KOPT-K1 (cell line): Measurements from ENCODE around the gene STX1B.

Experiments used
- H3K27ac ChIP-seq: fragments of 200-600 bp; sonication (generic); 2 replicates; pipeline ENCODE4 v1.5.1; 2016; ENCODE audit warnings: antibody characterized with exemption, mild to moderate bottlenecking, low read depth, low read length; ENCODE audit not compliant: poor library complexity, severe bottlenecking
- H3K36me3 ChIP-seq: fragments of 200-600 bp; sonication (generic); 2 replicates; pipeline ENCODE4 v1.5.1; 2017; ENCODE audit warnings: antibody characterized with exemption, mild to moderate bottlenecking, low read length, moderate library complexity; ENCODE audit not compliant: insufficient read depth
- H3K9me3 ChIP-seq: fragments of 200-600 bp; sonication (generic); 2 replicates; pipeline ENCODE4 v1.5.1; 2017; ENCODE audit warnings: antibody characterized with exemption, low read length, mild to moderate bottlenecking; ENCODE audit not compliant: insufficient read depth, poor library complexity, severe bottlenecking

The STX1B gene

GRCh38 chr16:30992931-30993816 is 17.3 kb downstream of the STX1B start:
- H3K36me3 ChIP-seq: no peaks in the 10 kb centered on the region
- no peaks in the 10 kb centered on the region for H3K9me3 ChIP-seq
- no peak overlapping the region for H3K27ac ChIP-seq

DNA sequence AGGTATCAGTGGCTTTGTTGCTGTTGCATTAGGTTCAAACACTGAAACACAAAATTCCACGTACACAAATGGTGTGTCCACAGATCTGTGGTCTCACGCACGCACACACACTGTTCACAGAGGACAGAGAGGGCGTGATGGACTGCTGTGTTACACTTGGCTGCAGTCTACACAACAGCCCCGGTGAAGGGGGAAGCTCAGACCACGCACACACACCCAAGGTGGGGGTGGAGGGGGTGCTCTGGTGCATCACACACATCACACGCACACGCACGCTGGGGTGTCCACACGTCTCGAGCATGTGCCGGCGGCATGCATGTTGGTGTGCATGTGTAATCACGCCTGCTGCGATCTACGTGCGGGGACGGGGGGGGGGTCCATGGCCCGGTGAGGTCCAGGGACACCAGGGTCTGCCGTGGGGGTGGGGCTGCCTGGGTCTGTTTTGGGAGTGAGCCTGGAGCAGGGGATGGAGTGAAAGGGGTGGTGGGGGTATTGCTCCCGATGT is 18.1 kb downstream of the STX1B start:
- no peak overlapping the region for H3K27ac ChIP-seq
- H3K36me3 ChIP-seq: no peaks in the 10 kb centered on the region; the same call in 1 of the 2 replicates
- no peaks in the 10 kb centered on the region for H3K9me3 ChIP-seq

DNA sequence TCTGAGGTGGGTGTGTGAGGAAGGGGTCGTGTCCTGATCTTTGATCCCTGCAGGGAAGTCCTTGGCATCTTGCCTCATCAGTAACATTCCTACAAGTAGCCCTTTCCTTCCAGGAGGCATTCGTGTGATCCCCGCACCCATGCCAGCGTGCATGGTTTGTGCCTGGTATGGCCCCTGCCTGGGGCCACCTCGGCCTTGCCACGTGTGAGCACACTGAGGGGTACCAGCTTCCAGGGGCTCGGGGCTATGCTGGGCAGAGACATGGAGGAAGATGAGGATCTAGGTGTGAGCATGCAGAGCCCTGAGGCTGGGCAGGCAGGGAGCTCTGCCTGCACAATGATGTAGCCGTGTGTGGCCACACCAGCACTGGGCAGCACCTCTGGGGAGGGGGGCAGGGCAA is 19.4 kb downstream of the STX1B start:
- Histone ChIP-seq H3K9me3 (no peaks in the 10 kb centered on the region), H3K27ac (no peak overlapping the region), H3K36me3 (peaks cover 4% of the 10 kb centered on the region; the same call in 1 of the 2 replicates)

GRCh38 chr16:30990105-30990504 is 20.3 kb downstream of the STX1B start:
- peaks cover 13% of the 10 kb centered on the region; the same call in 1 of the 2 replicates for H3K36me3 ChIP-seq
- H3K9me3 ChIP-seq: no peaks in the 10 kb centered on the region
- H3K27ac ChIP-seq: no peak overlapping the region

GRCh38 chr16:30989469-30990047 is 20.9 kb downstream of the STX1B start:
- peaks cover 17% of the 10 kb centered on the region; the same call in 1 of the 2 replicates for H3K36me3 ChIP-seq
- H3K27ac ChIP-seq: no peak overlapping the region
- H3K9me3 ChIP-seq: no peaks in the 10 kb centered on the region

DNA sequence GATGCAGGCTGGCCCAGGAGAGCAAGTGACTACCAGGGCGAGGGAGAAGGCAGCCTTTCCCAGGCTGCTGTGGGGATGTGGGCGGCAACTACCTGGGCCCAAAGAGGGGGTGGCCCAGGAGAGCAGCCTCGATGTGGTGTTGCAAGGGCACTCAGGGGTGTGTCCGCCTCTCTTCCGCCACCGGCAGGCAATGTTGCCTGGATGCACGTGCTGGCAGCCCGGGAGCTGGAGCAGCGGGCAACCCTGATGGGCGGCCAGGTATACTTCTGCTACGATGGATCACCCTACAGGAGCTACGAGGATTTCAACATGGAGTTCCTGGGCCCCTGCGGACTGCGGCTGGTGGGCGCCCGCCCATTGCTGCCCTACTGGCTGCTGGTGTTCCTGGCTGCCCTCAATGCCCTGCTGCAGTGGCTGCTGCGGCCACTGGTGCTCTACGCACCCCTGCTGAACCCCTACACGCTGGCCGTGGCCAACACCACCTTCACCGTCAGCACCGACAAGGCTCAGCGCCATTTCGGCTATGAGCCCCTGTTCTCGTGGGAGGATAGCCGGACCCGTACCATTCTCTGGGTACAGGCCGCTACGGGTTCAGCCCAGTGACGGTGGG is 22.8 kb downstream of the STX1B start:
- Histone ChIP-seq H3K36me3 (peaks cover 36% of the 10 kb centered on the region; the same call in 1 of the 2 replicates), H3K9me3 (no peaks in the 10 kb centered on the region), H3K27ac (no peak overlapping the region)

- Histone ChIP-seq H3K9me3 (no peaks in the 10 kb centered on the region), H3K27ac (no peak overlapping the region), H3K36me3 (peaks cover 49% of the 10 kb centered on the region)
Observed at GRCh38 chr16:30986129-30986991, 24.1 kb downstream of the STX1B start.

GRCh38 chr16:30985401-30986128 is 24.9 kb downstream of the STX1B start:
- peaks cover 57% of the 10 kb centered on the region for H3K36me3 ChIP-seq
- no peak overlapping the region for H3K27ac ChIP-seq
- no peaks in the 10 kb centered on the region for H3K9me3 ChIP-seq

- H3K36me3 ChIP-seq: peaks cover 64% of the 10 kb centered on the region
- no peak within 1 kb of the TSS for H3K27ac ChIP-seq
- H3K9me3 ChIP-seq: no peaks in the 10 kb centered on the region
Observed at GRCh38 chr16:30984669-30985400, 25.6 kb downstream of the STX1B start, which contains the start of gene HSD3B7. Gene HSD3B7, plus strand, starts transcription at chr16:30985207. Its CDS starts 452 bp downstream, at chr16:30985659.

DNA sequence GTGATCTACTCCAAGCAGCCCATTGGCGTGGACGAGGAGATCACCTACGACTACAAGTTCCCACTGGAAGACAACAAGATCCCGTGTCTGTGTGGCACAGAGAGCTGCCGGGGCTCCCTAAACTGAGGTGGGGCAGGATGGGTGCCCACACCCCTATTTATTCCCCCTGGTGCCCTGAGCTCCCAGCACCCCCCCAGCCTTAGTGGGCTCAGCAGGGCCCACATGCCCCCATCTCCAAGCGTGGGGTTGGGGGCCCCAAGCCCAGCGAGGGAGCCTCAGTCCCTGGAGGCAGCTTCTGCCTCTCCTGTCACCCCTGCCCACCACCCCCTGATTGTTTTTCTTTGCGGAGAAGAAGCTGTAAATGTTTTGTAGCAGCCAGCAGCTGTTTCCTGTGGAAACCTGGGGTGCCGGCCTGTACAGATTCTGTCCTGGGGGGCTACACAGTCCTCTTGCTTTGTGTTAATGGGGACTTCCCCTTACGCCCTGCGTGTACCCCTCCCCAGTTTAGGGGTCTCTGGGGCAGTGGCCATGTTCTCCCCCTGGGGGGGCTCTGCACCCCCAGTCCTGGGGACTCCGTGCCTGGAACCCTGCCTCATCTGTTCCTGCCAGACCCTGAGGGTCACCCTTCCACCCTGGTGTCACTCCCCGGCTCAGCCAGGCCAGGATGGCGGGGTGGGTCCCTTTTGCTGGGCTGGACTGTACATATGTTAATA is 26.4 kb downstream of the STX1B start:
- H3K36me3 ChIP-seq: peaks cover 72% of the 10 kb centered on the region
- no peak overlapping the region for H3K27ac ChIP-seq
- H3K9me3 ChIP-seq: no peaks in the 10 kb centered on the region

DNA sequence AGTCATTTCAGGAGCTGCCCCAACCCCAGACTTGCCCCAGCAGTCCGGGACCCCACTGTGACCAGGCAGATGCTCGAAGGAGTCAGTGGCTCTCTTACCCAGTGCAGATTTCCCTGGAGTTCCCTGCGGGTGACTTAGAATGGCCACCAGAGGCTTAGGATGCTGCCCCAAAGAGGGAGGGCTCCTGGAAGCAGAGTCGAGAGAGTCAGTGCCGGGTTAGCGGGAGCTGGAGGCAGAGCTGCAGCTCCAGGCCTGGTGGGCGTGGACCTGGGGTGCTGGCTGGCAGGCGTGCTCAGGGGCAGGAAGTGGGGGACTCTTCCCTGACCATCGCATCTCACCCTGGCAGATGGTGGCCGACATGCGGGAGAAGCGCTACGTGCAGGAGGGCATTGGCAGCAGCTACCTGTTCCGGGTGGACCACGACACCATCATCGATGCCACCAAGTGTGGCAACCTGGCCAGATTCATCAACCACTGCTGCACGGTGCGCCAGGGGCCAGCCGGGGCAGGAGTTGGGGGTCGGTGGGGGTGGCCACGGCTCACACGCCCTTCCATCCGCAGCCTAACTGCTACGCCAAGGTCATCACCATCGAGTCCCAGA is 27.0 kb downstream of the STX1B start:
- no peaks in the 10 kb centered on the region for H3K9me3 ChIP-seq
- peaks cover 79% of the 10 kb centered on the region for H3K36me3 ChIP-seq
- no peak overlapping the region for H3K27ac ChIP-seq

DNA sequence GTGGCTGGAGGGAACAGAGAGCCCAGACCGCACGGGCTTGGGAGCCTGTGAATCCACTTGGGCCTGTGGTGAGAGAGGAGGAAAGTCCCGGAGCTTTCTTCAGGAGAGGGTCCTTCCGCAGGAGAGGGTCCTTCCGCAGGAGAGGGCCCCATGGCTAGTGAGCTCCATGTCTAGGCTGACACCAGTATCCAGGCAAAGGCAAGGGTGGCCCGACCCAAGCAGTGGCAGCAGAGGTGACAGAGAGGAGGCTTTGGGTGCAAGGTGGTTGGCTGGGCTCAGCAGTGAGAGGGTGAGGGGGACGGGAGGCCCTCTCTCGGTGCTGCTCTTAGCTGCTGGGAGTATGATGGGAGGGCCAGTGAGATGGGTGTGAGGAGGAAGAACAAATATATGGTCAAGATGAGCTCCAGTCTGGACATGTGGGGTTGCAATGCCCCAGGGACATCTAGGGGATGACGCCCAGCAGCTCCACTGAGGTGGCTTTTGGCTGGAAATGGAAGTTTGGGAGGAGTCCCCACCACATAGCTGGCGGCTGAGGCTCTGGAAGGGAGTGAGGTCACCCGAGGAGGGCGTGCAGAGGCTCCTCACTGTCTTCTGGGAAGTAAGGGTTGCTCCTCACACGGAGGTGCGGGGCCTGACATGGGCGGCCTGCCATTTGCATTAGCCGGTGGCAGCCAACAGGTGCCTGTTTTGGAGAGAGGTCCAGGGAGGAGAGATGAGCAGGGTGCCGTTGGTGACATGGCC is 27.7 kb downstream of the STX1B start:
- Histone ChIP-seq H3K27ac (no peak overlapping the region), H3K36me3 (peaks cover 85% of the 10 kb centered on the region), H3K9me3 (no peaks in the 10 kb centered on the region)
